Testis (tissue), 2 donors: ENCODE measurements around the gene LRMDA.

Experiments used
- POLR2A ChIP-seq: fragments of 450-650 bp; IDR thresholded peaks from one replicate; pipeline ENCODE4 v1.6.1; 2017; ENCODE audit warnings: antibody characterized with exemption, mild to moderate bottlenecking, moderate library complexity
- TF ChIP-seq, protein P1 (sequence below), 3 experiments: fragments of 450-650 bp in 2 of 3; fragments of 200-600 bp in 1 of 3; sonication (generic) in 1 of 3; IDR thresholded peaks; one replicate each; pipeline ENCODE4 v1.5.1; 2016 to 2019; ENCODE audit warnings: antibody characterized with exemption in 3 of 3, mild to moderate bottlenecking in 2 of 3, moderate library complexity in 1 of 3

GRCh38 chr10:75593692-75594556, 162.5 kb downstream of the LRMDA start:
- TF ChIP-seq, protein P1, sequence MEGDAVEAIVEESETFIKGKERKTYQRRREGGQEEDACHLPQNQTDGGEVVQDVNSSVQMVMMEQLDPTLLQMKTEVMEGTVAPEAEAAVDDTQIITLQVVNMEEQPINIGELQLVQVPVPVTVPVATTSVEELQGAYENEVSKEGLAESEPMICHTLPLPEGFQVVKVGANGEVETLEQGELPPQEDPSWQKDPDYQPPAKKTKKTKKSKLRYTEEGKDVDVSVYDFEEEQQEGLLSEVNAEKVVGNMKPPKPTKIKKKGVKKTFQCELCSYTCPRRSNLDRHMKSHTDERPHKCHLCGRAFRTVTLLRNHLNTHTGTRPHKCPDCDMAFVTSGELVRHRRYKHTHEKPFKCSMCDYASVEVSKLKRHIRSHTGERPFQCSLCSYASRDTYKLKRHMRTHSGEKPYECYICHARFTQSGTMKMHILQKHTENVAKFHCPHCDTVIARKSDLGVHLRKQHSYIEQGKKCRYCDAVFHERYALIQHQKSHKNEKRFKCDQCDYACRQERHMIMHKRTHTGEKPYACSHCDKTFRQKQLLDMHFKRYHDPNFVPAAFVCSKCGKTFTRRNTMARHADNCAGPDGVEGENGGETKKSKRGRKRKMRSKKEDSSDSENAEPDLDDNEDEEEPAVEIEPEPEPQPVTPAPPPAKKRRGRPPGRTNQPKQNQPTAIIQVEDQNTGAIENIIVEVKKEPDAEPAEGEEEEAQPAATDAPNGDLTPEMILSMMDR (IDR thresholded peaks at IDR 0.05): no peak
- TF ChIP-seq POLR2A: no peak
